Esophagus (tissue), 2 donors: ENCODE results near the gene RAC3. TPM values are rescaled to one million over a fixed set of nuclear protein-coding genes. Genes with fewer than 3 reads are reported as not detected.

Experiments used
- H3K27ac ChIP-seq, 2 donors: one replicate each; pipeline ENCODE4 v1.5.1; 2013; ENCODE audit warnings: low read depth in 2 of 2, mild to moderate bottlenecking in 2 of 2, inconsistent platforms in 1 of 2, low read length in 1 of 2, moderate library complexity in 1 of 2
- H3K27me3 ChIP-seq, 2 donors: one replicate each; pipeline ENCODE4 v1.6.1; 2013; ENCODE audit warnings: low read length in 2 of 2, control low read depth in 1 of 2, mild to moderate bottlenecking in 1 of 2; ENCODE audit not compliant: insufficient read depth in 2 of 2, control insufficient read depth in 1 of 2
- H3K36me3 ChIP-seq, 2 donors: one replicate each; pipeline ENCODE4 v1.6.1; 2013; ENCODE audit warnings: low read length in 1 of 2; ENCODE audit not compliant: control insufficient read depth in 2 of 2, insufficient read depth in 2 of 2
- H3K4me1 ChIP-seq, 2 donors: one replicate each; pipeline ENCODE4 v1.6.1; 2013; ENCODE audit warnings: low read length in 1 of 2; ENCODE audit not compliant: control insufficient read depth in 2 of 2, insufficient read depth in 2 of 2
- H3K4me3 ChIP-seq, 2 donors: one replicate each; pipeline ENCODE4 v1.5.1; 2013; ENCODE audit warnings: low read length in 2 of 2, mild to moderate bottlenecking in 2 of 2, low read depth in 1 of 2, moderate library complexity in 1 of 2
- H3K9me3 ChIP-seq, 2 donors: one replicate each; pipeline ENCODE4 v1.6.1; 2013; ENCODE audit warnings: mild to moderate bottlenecking in 2 of 2, low read depth in 1 of 2, low read length in 1 of 2, moderate library complexity in 1 of 2; ENCODE audit not compliant: control insufficient read depth in 2 of 2, insufficient read depth in 1 of 2
- WGBS, 2 donors: extraction: QIAGEN DNeasy Blood & Tissue Kit; methylation state at CpG; one replicate each; pipeline ENCODE4 v1.1.7; 2013; 5-methylcytosine and 5-hydroxymethylcytosine counted together
- polyA plus RNA-seq, 2 donors: library from polyadenylated mRNA; stranded (reverse); fragments of 200-250 nt; gene quantifications; one replicate each; pipeline ENCODE4 v1.2.3, GENCODE V29; 2013
- donor health status: healthy with polysubstance abuse.
- donor health status: Bipolar disorder and iron deficiency.

Gene RAC3
- polyA plus RNA-seq, 2 donors = 7.1 to 9.6 TPM

- Histone ChIP-seq H3K27ac (no peak overlapping the region), H3K36me3 (peaks cover 0 to 2% of the 10 kb centered on the region in 2 donors), H3K9me3 (no peaks in the 10 kb centered on the region), H3K27me3 (no peaks in the 10 kb centered on the region), H3K4me1 (peaks cover 0 to 19% of the 10 kb centered on the region in 2 donors), H3K4me3 (no peak overlapping the region)
- WGBS, 2 donors = 51 to 62% methylated on average over 24 of the region's 24 CpGs
These were observed 24.8 kb upstream of the RAC3 start for GRCh38 chr17:82006468-82007227.

DNA sequence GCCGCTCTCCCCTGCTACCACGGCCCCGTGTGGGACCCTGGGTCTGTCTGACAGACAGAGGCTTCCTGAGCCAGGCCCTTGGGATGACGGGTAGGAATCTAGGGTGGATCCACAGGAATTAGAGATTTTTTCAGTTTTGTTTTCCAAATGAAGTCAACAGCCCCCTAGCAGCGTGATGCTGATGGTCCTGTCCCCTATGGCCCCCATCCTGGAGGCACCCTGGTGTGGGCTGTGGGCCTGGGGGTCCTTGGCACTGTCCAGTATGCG, 24.3 kb upstream of the RAC3 start:
- Histone ChIP-seq H3K4me1 (peaks cover 0 to 19% of the 10 kb centered on the region in 2 donors), H3K36me3 (peaks cover 0 to 7% of the 10 kb centered on the region in 2 donors), H3K4me3 (no peak overlapping the region), H3K27ac (no peak overlapping the region), H3K27me3 (no peaks in the 10 kb centered on the region), H3K9me3 (no peaks in the 10 kb centered on the region)
- WGBS, 2 donors = 75 to 81% methylated on average over 6 of the region's 6 CpGs

GRCh38 chr17:82007495-82008257, 23.8 kb upstream of the RAC3 start:
- Histone ChIP-seq H3K9me3 (no peaks in the 10 kb centered on the region), H3K27me3 (no peaks in the 10 kb centered on the region), H3K27ac (no peak overlapping the region), H3K4me1 (peaks cover 0 to 19% of the 10 kb centered on the region in 2 donors), H3K36me3 (peaks cover 0 to 7% of the 10 kb centered on the region in 2 donors), H3K4me3 (no peak overlapping the region)
- 83 to 84% methylated on average over 30 of the region's 30 CpGs for WGBS, 2 donors

DNA sequence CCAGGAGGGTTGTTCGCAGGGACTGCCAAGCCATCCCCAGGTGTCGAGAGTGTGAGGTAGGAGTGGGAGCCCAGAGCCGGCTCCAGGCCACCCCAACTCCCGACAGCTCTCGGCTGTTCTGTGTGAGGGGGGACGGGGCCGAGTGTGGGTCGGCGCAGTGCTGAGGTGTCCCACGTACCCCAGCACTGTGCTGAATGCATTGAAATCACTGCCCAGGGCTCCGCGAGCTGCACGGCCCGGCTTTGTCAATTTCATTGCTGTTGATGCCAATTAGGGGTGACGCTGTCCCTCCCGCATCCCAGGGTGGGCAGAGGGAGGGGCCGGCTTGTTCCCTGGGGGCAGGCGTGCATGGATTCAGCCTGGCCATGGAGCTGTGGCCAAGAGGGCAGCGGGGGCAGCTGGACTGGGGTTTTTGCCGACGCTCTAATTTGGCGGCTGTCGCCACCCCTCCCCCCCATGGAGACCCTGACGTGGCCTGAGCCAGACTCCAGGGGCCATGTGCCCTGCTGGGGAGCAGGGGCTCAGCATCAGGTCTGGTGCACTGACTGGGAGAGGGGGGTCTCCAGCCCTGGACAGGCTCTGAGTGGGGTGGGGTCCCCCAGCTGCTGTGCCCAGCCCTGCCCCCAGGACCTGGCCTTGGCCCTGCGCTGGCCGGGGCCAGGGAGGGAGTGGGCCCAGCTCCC, 23.1 kb upstream of the RAC3 start:
- peaks cover 0 to 7% of the 10 kb centered on the region in 2 donors for H3K36me3 ChIP-seq
- no peaks in the 10 kb centered on the region for H3K27me3 ChIP-seq
- peaks cover 0 to 20% of the 10 kb centered on the region in 2 donors for H3K4me1 ChIP-seq
- H3K4me3 ChIP-seq = no peak overlapping the region
- H3K27ac ChIP-seq = no peak overlapping the region
- WGBS, 2 donors = 85 to 88% methylated on average over 26 of the region's 26 CpGs
- H3K9me3 ChIP-seq = no peaks in the 10 kb centered on the region

DNA sequence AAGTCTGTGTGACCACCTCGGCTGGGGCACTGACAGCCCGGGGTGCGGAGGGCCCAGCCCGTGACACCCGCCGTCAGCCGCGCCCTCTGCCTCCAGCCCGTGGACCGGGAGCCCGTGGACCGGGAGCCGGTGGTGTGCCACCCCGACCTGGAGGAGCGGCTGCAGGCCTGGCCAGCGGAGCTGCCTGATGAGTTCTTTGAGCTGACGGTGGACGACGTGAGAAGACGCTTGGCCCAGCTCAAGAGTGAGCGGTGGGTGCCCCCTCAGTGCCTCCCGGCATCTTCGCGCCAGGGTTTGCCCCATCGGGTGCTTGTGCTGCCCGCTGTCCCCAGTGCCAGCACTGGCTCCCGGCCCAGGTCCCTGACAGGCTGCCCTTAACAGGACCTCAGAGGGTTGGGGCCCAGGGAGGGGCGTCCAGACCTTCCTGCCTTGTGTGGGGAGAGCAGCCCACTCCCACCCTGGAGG, 22.5 kb upstream of the RAC3 start:
- no peaks in the 10 kb centered on the region for H3K27me3 ChIP-seq
- 90 to 93% methylated on average over 22 to 28 of the region's 28 CpGs for WGBS, 2 donors
- no peak overlapping the region for H3K27ac ChIP-seq
- H3K4me3 ChIP-seq = no peak overlapping the region
- no peaks in the 10 kb centered on the region for H3K9me3 ChIP-seq
- H3K4me1 ChIP-seq = peaks cover 0 to 21% of the 10 kb centered on the region in 2 donors
- H3K36me3 ChIP-seq = peaks cover 0 to 7% of the 10 kb centered on the region in 2 donors

GRCh38 chr17:82009413-82009812, 22.1 kb upstream of the RAC3 start:
- H3K27me3 ChIP-seq = no peaks in the 10 kb centered on the region
- no peaks in the 10 kb centered on the region for H3K9me3 ChIP-seq
- peaks cover 0 to 7% of the 10 kb centered on the region in 2 donors for H3K36me3 ChIP-seq
- 83 to 89% methylated on average over 14 to 15 of the region's 15 CpGs for WGBS, 2 donors
- H3K27ac ChIP-seq = no peak overlapping the region
- no peak overlapping the region for H3K4me3 ChIP-seq
- H3K4me1 ChIP-seq = peaks cover under 1 to 20% of the 10 kb centered on the region in 2 donors

DNA sequence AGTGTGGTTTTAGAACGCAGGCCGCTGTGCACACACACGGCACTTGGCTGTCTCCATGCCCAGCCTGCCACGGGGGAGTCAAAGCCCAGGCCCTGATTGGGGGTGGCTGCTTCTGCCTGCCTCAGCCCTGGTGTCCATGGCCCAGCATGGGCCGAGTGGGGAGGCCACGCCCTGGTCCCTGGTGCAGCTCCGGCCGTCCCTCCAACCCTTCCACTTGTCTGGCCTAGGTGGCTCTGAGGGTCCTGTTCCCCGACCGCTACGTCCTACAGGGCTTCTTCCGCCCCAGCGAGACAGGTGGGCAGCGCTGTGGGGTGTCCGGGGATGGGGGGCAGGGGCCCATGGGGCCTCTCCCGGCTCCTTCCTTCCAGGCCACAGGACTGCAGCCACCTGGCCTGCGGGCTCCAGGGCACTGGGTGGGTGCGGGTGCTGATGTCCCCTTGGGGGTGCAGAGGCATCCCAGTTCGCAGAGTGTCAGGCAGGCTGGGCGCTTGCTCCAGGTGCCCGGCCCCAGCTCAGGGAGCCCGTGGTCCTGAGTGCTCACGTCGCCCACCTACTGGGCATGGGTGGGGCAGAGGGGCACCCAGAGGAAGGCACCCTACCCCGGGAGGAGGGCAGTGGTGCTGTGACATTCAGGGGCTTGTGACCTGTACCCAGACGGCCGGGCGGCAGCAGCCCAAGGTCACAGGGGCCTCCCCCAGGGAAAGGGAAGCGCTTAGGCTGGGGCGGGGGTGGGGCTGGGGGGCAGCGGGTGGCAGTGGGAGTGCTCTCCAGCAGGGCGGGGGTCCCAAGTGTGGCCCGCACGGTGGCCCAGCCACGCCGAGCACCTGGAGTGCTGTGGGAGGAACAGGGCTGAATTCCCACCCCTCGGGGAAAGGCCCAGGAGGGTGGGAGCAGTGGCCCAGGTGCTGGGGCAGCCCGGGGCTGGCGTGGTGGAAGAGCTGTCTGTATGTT, 20.6 kb upstream of the RAC3 start:
- H3K27ac ChIP-seq = no peak overlapping the region
- no peak overlapping the region for H3K4me3 ChIP-seq
- WGBS, 2 donors = 90 to 91% methylated on average over 39 of the region's 39 CpGs
- H3K36me3 ChIP-seq = peaks cover 0 to 7% of the 10 kb centered on the region in 2 donors
- no peaks in the 10 kb centered on the region for H3K27me3 ChIP-seq
- peaks cover 4 to 22% of the 10 kb centered on the region in 2 donors for H3K4me1 ChIP-seq
- no peaks in the 10 kb centered on the region for H3K9me3 ChIP-seq

DNA sequence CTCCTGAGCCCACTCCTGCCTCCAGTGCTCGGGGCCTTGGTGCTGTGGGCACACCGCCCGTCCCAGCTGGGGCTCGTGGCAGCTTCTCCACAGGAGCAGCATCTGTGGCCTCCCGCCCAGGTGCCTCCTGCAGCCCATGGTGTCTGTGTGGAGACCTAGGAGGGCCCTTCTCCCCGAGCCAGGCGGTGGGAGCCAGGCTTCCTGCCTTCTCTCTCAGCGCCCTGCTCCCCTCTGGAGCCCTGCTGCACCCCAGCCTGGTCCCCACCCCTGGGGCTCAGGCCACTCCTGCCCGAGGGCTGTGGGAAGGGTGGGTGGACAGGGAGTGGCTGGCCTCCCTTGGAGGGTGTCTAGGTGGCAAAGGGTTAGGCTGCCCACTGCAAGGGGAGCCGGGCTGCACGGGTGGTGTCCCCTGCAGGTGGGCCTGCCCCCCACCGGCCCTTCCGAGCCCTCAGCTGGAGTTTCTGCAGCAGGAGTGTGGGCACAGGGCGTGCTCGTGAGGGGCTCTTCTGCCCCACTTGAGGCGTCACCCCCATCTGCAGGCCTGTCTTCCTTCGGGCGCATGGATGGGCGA, 19.8 kb upstream of the RAC3 start:
- H3K27ac ChIP-seq = no peak overlapping the region
- H3K4me1 ChIP-seq = peaks cover 4 to 18% of the 10 kb centered on the region in 2 donors
- no peak overlapping the region for H3K4me3 ChIP-seq
- H3K9me3 ChIP-seq = no peaks in the 10 kb centered on the region
- H3K27me3 ChIP-seq = no peaks in the 10 kb centered on the region
- 90 to 93% methylated on average over 19 of the region's 19 CpGs for WGBS, 2 donors
- peaks cover 0 to 7% of the 10 kb centered on the region in 2 donors for H3K36me3 ChIP-seq
